ENCODE results near the gene FMN2. TPM values are rescaled to one million over a fixed set of nuclear protein-coding genes. Genes with fewer than 3 reads are reported as not detected.

FMN2 gene
- total and polyA plus RNA-seq, 4 donors = 17.1 to 78.7 (median 46.5) TPM

- H3K27me3 ChIP-seq (ENCODE audit: control insufficient read depth, insufficient read depth, low read length) = no peaks in the 10 kb centered on the region
- H3K4me1 ChIP-seq (ENCODE audit: control insufficient read depth, insufficient read depth, low read length) = no peaks in the 10 kb centered on the region
- no peaks in the 10 kb centered on the region for H3K9me3 ChIP-seq (ENCODE audit: control insufficient read depth, insufficient read depth, low read length)
- no peaks in the 10 kb centered on the region for H3K36me3 ChIP-seq (ENCODE audit: control insufficient read depth, insufficient read depth, low read length)
- H3K27ac ChIP-seq (ENCODE audit: low read depth, low read length) = no peak overlapping the region
- DNase-seq (ENCODE audit: low read depth in 4 of 6, low spot score in 6 of 6) = no peak
- 54% methylated on average over 2 of the region's 3 CpGs for WGBS (ENCODE audit: insufficient coverage)
- H3K4me3 ChIP-seq (ENCODE audit: low read depth, low read length) = no peak overlapping the region
These were observed 18.6 kb upstream of the FMN2 start for GRCh38 chr1:240073097-240073496.

GRCh38 chr1:240074422-240074821 lies 17.3 kb upstream of the FMN2 start:
- Histone ChIP-seq H3K36me3 (ENCODE audit: control insufficient read depth, insufficient read depth, low read length) (no peaks in the 10 kb centered on the region), H3K9me3 (ENCODE audit: control insufficient read depth, insufficient read depth, low read length) (no peaks in the 10 kb centered on the region), H3K4me1 (ENCODE audit: control insufficient read depth, insufficient read depth, low read length) (no peaks in the 10 kb centered on the region), H3K27me3 (ENCODE audit: control insufficient read depth, insufficient read depth, low read length) (no peaks in the 10 kb centered on the region), H3K4me3 (ENCODE audit: low read depth, low read length) (no peak overlapping the region), H3K27ac (ENCODE audit: low read depth, low read length) (no peak overlapping the region)
- 86% methylated on average over 3 of the region's 5 CpGs for WGBS (ENCODE audit: insufficient coverage)
- DNase-seq (ENCODE audit: low read depth in 4 of 6, low spot score in 6 of 6) = no peak

GRCh38 chr1:240074908-240075307 lies 16.8 kb upstream of the FMN2 start:
- no peaks in the 10 kb centered on the region for H3K4me1 ChIP-seq (ENCODE audit: control insufficient read depth, insufficient read depth, low read length)
- no CpG with 5 or more reads among the region's 3 CpGs for WGBS (ENCODE audit: insufficient coverage)

GRCh38 chr1:240084337-240084736 lies 7.3 kb upstream of the FMN2 start:
- Histone ChIP-seq H3K9me3 (ENCODE audit: control insufficient read depth, insufficient read depth, low read length) (no peaks in the 10 kb centered on the region), H3K27ac (ENCODE audit: low read depth, low read length) (no peak overlapping the region), H3K4me3 (ENCODE audit: low read depth, low read length) (no peak overlapping the region), H3K4me1 (ENCODE audit: control insufficient read depth, insufficient read depth, low read length) (no peaks in the 10 kb centered on the region), H3K27me3 (ENCODE audit: control insufficient read depth, insufficient read depth, low read length) (no peaks in the 10 kb centered on the region), H3K36me3 (ENCODE audit: control insufficient read depth, insufficient read depth, low read length) (no peaks in the 10 kb centered on the region)
- DNase-seq (ENCODE audit: low read depth in 4 of 6, low spot score in 6 of 6) = no peak
- no CpG with 5 or more reads among the region's 1 CpG for WGBS (ENCODE audit: insufficient coverage)

More at GRCh38 chr1:240074908-240075307, 16.8 kb upstream of the FMN2 start:
- Histone ChIP-seq H3K4me3 (ENCODE audit: low read depth, low read length) (no peak overlapping the region), H3K36me3 (ENCODE audit: control insufficient read depth, insufficient read depth, low read length) (no peaks in the 10 kb centered on the region), H3K27me3 (ENCODE audit: control insufficient read depth, insufficient read depth, low read length) (no peaks in the 10 kb centered on the region), H3K9me3 (ENCODE audit: control insufficient read depth, insufficient read depth, low read length) (no peaks in the 10 kb centered on the region), H3K27ac (ENCODE audit: low read depth, low read length) (no peak overlapping the region)
- DNase-seq (ENCODE audit: low read depth in 4 of 6, low spot score in 6 of 6) = peak in 2 of 6 donors; percentile 33 to 45

- Histone ChIP-seq H3K9me3 (ENCODE audit: control insufficient read depth, insufficient read depth, low read length) (no peaks in the 10 kb centered on the region), H3K27me3 (ENCODE audit: control insufficient read depth, insufficient read depth, low read length) (no peaks in the 10 kb centered on the region)
- WGBS (ENCODE audit: insufficient coverage) = 49% methylated on average over 4 of the region's 8 CpGs
These were observed 6.9 kb upstream of the FMN2 start for GRCh38 chr1:240084749-240085148.

GRCh38 chr1:240086726-240087125 lies 5.0 kb upstream of the FMN2 start:
- no CpG with 5 or more reads among the region's 1 CpG for WGBS (ENCODE audit: insufficient coverage)
- no peaks in the 10 kb centered on the region for H3K27me3 ChIP-seq (ENCODE audit: control insufficient read depth, insufficient read depth, low read length)
- DNase-seq (ENCODE audit: low read depth in 4 of 6, low spot score in 6 of 6) = no peak
- H3K4me1 ChIP-seq (ENCODE audit: control insufficient read depth, insufficient read depth, low read length) = no peaks in the 10 kb centered on the region
- H3K27ac ChIP-seq (ENCODE audit: low read depth, low read length) = no peak overlapping the region
- H3K36me3 ChIP-seq (ENCODE audit: control insufficient read depth, insufficient read depth, low read length) = no peaks in the 10 kb centered on the region
- H3K9me3 ChIP-seq (ENCODE audit: control insufficient read depth, insufficient read depth, low read length) = no peaks in the 10 kb centered on the region
- H3K4me3 ChIP-seq (ENCODE audit: low read depth, low read length) = no peak overlapping the region

More at GRCh38 chr1:240084749-240085148, 6.9 kb upstream of the FMN2 start:
- H3K4me3 ChIP-seq (ENCODE audit: low read depth, low read length) = no peak overlapping the region
- no peak for DNase-seq (ENCODE audit: low read depth in 4 of 6, low spot score in 6 of 6)
- no peaks in the 10 kb centered on the region for H3K36me3 ChIP-seq (ENCODE audit: control insufficient read depth, insufficient read depth, low read length)
- no peaks in the 10 kb centered on the region for H3K4me1 ChIP-seq (ENCODE audit: control insufficient read depth, insufficient read depth, low read length)
- no peak overlapping the region for H3K27ac ChIP-seq (ENCODE audit: low read depth, low read length)

- H3K4me3 ChIP-seq (ENCODE audit: low read depth, low read length) = no peak overlapping the region
- H3K36me3 ChIP-seq (ENCODE audit: control insufficient read depth, insufficient read depth, low read length) = no peaks in the 10 kb centered on the region
- peak overlapping the region; percentile 40 for H3K27ac ChIP-seq (ENCODE audit: low read depth, low read length)
- DNase-seq (ENCODE audit: low read depth in 4 of 6, low spot score in 6 of 6) = peak in 1 of 6 donors; percentile 27
- no peaks in the 10 kb centered on the region for H3K9me3 ChIP-seq (ENCODE audit: control insufficient read depth, insufficient read depth, low read length)
- H3K27me3 ChIP-seq (ENCODE audit: control insufficient read depth, insufficient read depth, low read length) = no peaks in the 10 kb centered on the region
- WGBS (ENCODE audit: insufficient coverage) = no CpG with 5 or more reads among the region's 2 CpGs
- no peaks in the 10 kb centered on the region for H3K4me1 ChIP-seq (ENCODE audit: control insufficient read depth, insufficient read depth, low read length)
These were observed 1.7 kb upstream of the FMN2 start for GRCh38 chr1:240090014-240090413.

- Histone ChIP-seq H3K4me3 (ENCODE audit: low read depth, low read length) (peak overlapping the region; percentile 28), H3K36me3 (ENCODE audit: control insufficient read depth, insufficient read depth, low read length) (no peaks in the 10 kb centered on the region), H3K27ac (ENCODE audit: low read depth, low read length) (no peak overlapping the region), H3K9me3 (ENCODE audit: control insufficient read depth, insufficient read depth, low read length) (no peaks in the 10 kb centered on the region), H3K4me1 (ENCODE audit: control insufficient read depth, insufficient read depth, low read length) (no peaks in the 10 kb centered on the region), H3K27me3 (ENCODE audit: control insufficient read depth, insufficient read depth, low read length) (no peaks in the 10 kb centered on the region)
- DNase-seq (ENCODE audit: low read depth in 4 of 6, low spot score in 6 of 6) = peak in 2 of 6 donors; percentile 9 to 52
- WGBS (ENCODE audit: insufficient coverage) = 13% methylated on average over 4 of the region's 5 CpGs
These were observed 604 bp upstream of the FMN2 start for GRCh38 chr1:240090957-240091600.

- H3K4me1 ChIP-seq (ENCODE audit: control insufficient read depth, insufficient read depth, low read length) = no peaks in the 10 kb centered on the region
- WGBS (ENCODE audit: insufficient coverage) = under 1% methylated on average over 67 of the region's 70 CpGs
- DNase-seq (ENCODE audit: low read depth in 4 of 6, low spot score in 6 of 6) = peak in 2 of 6 donors; percentile 80 to 81
- peak overlapping the region; percentile 84 for H3K27ac ChIP-seq (ENCODE audit: low read depth, low read length)
- no peaks in the 10 kb centered on the region for H3K9me3 ChIP-seq (ENCODE audit: control insufficient read depth, insufficient read depth, low read length)
- H3K36me3 ChIP-seq (ENCODE audit: control insufficient read depth, insufficient read depth, low read length) = no peaks in the 10 kb centered on the region
- peak overlapping the region; percentile 89 for H3K4me3 ChIP-seq (ENCODE audit: low read depth, low read length)
- H3K27me3 ChIP-seq (ENCODE audit: control insufficient read depth, insufficient read depth, low read length) = no peaks in the 10 kb centered on the region
These were observed 827 bp downstream of the FMN2 start for GRCh38 chr1:240092301-240093119.

All from spinal cord (tissue), 10 donors.